Stimulated activated CD8-positive, alpha-beta memory T cell treated with anti-CD3 and anti-CD28 coated beads, Interleukin-4, amount 100 ng/mL, for 24 hours (primary cell): ENCODE results near the gene C1orf226.

Experiments used
- DNase-seq: peaks from one replicate; pipeline ENCODE4 v3.0.0-alpha.2; 2020; ENCODE audit warnings: low read depth

C1orf226 gene

GRCh38 chr1:162385280-162385623, 3.7 kb downstream of the C1orf226 start:
- no peak for DNase-seq

GRCh38 chr1:162385702-162386101, 4.2 kb downstream of the C1orf226 start:
- DNase-seq, result no peak

- DNase-seq, result no peak
Measured at GRCh38 chr1:162386292-162387225, 5.0 kb downstream of the C1orf226 start.

GRCh38 chr1:162387226-162388082, 5.9 kb downstream of the C1orf226 start:
- DNase-seq, result no peak

GRCh38 chr1:162388083-162388594, 6.6 kb downstream of the C1orf226 start:
- no peak for DNase-seq

- no peak for DNase-seq
Measured at GRCh38 chr1:162388615-162389014, 7.1 kb downstream of the C1orf226 start.

- DNase-seq, result no peak
Measured at GRCh38 chr1:162389021-162389818, 7.7 kb downstream of the C1orf226 start.

GRCh38 chr1:162389971-162390370, 8.4 kb downstream of the C1orf226 start:
- no peak for DNase-seq

- DNase-seq, result no peak
Measured at GRCh38 chr1:162390396-162391185, 9.1 kb downstream of the C1orf226 start.

- no peak for DNase-seq
Measured at GRCh38 chr1:162391790-162392563, 10.4 kb downstream of the C1orf226 start.

GRCh38 chr1:162396201-162396906, 14.8 kb downstream of the C1orf226 start:
- DNase-seq, result no peak

GRCh38 chr1:162397039-162397448, 15.5 kb downstream of the C1orf226 start:
- DNase-seq, result no peak

GRCh38 chr1:162397943-162398560, 16.5 kb downstream of the C1orf226 start:
- DNase-seq, result no peak

GRCh38 chr1:162398999-162399580, 17.6 kb downstream of the C1orf226 start:
- DNase-seq, result no peak

- no peak for DNase-seq
Measured at GRCh38 chr1:162400790-162401355, 19.3 kb downstream of the C1orf226 start.

GRCh38 chr1:162404550-162405160, 23.1 kb downstream of the C1orf226 start:
- no peak for DNase-seq

- no peak for DNase-seq
Measured at GRCh38 chr1:162405800-162406199, 24.3 kb downstream of the C1orf226 start.

- no peak for DNase-seq
Measured at GRCh38 chr1:162406811-162407210, 25.3 kb downstream of the C1orf226 start.
